Subcutaneous adipose tissue (tissue), 4 donors: Measurements from ENCODE around the gene POLR3E. TPM values are rescaled to one million over a fixed set of nuclear protein-coding genes. Genes with fewer than 3 reads are reported as not detected.

Experiments used
- total RNA-seq, 4 donors: library from RNA; depleted of rRNA; stranded (reverse); fragments of >200 nt; gene quantifications; one replicate each; pipeline ENCODE4 v1.1.0, GENCODE V29; 2016
- TF ChIP-seq, protein P1 (sequence below): fragments of 450-650 bp; IDR thresholded peaks from one replicate; pipeline ENCODE4 v1.5.1; 2016; ENCODE audit warnings: low read depth, mild to moderate bottlenecking, control low read depth, antibody characterized with exemption, moderate library complexity

Gene POLR3E
- total RNA-seq, 4 donors from 2014 or later, result 29.2 to 48.4 (median 40.5) TPM

DNA sequence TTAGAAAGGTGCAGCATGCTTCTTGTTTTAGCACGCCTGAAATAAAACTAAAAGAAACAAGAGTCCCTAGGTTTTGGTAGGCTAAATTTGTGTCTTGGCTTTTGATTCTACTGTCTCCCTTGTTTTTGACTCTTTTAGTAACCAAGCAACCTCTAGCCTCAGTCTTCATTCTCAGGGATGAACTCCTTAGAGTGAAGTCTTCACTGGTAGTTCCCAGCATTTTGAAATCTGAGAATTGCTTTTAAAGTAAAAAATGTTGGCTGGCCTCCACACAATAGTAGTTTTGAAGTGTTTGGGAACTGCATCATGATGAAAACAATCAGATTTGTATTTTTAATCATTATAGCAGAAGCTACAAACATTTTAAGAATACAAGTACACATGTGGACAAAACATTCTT lies 83.3 kb downstream of the POLR3E start:
- TF ChIP-seq, protein P1, sequence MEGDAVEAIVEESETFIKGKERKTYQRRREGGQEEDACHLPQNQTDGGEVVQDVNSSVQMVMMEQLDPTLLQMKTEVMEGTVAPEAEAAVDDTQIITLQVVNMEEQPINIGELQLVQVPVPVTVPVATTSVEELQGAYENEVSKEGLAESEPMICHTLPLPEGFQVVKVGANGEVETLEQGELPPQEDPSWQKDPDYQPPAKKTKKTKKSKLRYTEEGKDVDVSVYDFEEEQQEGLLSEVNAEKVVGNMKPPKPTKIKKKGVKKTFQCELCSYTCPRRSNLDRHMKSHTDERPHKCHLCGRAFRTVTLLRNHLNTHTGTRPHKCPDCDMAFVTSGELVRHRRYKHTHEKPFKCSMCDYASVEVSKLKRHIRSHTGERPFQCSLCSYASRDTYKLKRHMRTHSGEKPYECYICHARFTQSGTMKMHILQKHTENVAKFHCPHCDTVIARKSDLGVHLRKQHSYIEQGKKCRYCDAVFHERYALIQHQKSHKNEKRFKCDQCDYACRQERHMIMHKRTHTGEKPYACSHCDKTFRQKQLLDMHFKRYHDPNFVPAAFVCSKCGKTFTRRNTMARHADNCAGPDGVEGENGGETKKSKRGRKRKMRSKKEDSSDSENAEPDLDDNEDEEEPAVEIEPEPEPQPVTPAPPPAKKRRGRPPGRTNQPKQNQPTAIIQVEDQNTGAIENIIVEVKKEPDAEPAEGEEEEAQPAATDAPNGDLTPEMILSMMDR, result no peak

DNA sequence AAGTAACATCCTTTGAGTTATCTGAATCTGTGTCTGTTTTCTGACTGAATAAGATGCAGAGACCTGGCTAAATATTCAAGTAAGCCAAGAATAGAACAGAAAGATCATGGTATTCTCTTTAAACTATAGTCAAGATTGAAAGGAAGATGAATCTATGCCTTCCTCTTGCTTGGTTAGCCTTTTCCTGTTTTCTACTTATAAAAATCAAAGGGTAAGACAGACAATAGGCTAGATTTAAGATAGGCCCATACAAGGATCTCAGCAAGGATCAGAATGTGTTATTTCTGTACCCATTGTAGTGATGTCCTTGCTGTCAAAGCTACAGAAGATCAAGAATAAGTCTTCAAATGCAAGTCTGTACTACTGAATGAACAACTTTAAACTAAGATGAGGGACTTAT lies 84.2 kb downstream of the POLR3E start:
- TF ChIP-seq, protein P1, result no peak

DNA sequence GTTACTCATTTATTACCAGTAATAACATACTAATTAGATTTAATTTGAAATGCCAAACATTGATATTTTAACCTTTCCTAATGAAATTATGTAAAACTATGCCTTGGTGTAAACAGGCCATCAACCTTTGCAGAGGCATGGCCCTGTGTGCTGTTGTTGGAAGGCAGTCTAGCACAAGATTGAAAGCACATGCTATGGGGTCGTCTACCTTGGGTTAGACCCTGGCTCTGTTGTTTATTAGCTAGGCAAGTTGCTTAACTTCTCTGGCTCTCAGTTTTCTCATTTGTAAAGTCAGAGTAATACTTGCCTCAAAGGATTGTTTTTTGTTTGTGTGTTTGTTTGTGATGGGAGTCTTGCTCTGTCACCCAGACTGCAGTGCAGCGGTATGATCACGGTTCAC lies 86.6 kb downstream of the POLR3E start:
- TF ChIP-seq, protein P1, result no peak

Other genes with a start within 250 kb of the POLR3E start
- gene VWA3A, start 204.9 kb upstream of the POLR3E start, total RNA-seq, result not detected
- gene SDR42E2, start 134.9 kb upstream of the POLR3E start, total RNA-seq, result under 1 TPM in 1 of 4 donors, not detected in 3; 0.22 TPM
- gene EEF2K, start 91.1 kb upstream of the POLR3E start, total RNA-seq, result 10 to 100 TPM; 24.6 to 55.6 (median 35.7) TPM
- gene CDR2, start 77.2 kb downstream of the POLR3E start, total RNA-seq, result 10 to 100 TPM; 15.0 to 28.2 (median 16.0) TPM
- 100 to 1,000 TPM; 239 to 638 (median 318) TPM for gene NPIPB5, start 213.5 kb downstream of the POLR3E start, total RNA-seq